Kidney capillary endothelial cell (primary cell): ENCODE measurements around the gene MYO1F.
"Not testable (repeated sequence)": the region's sequence is repeated elsewhere in the genome, so short reads cannot be mapped to it uniquely, and the experiment has no call there.

Experiments used
- DNase-seq: peaks from one replicate; pipeline ENCODE4 v3.0.0-alpha.2; 2018; ENCODE audit warnings: low spot score

Gene MYO1F

DNA sequence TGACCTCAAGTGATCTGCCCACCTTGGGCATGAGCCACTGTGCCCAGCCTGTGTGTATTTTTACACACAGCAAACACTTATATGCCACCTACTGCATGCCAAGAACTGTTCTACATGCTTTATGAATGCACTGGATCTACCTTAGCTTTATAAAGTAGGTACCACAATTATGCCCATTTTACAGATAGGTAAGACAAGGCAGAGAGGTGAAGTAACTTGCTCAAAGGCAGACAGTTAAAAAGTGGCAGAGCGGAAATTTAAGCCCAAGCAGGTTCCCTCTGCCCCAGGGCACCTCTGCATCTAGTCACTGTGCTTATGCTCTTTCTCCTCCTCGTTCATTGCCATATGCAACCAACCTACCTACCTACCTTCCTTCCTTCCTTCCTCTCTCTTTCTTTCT lies 22.8 kb upstream of the MYO1F start:
- DNase-seq, result no peak

DNA sequence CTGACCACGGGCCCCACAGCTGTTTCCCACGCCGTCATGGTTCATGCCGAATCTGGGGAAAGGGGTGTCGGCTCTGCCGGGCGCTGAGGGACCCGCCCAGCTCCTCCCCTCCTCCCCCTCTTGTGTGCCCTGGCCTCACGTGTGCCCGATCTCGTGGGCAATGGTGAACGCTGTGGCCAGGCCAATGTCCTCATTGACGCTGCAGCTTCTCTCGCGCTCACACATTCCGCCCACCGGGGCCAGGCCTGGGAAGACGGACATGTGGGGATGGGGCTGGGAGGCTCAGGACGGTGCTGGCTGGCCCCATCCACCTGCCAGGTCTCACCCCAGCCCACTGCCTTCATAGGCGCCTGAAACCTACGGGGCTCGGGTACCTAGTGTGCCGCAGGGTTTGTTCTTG lies 18.9 kb upstream of the MYO1F start:
- no peak for DNase-seq

DNA sequence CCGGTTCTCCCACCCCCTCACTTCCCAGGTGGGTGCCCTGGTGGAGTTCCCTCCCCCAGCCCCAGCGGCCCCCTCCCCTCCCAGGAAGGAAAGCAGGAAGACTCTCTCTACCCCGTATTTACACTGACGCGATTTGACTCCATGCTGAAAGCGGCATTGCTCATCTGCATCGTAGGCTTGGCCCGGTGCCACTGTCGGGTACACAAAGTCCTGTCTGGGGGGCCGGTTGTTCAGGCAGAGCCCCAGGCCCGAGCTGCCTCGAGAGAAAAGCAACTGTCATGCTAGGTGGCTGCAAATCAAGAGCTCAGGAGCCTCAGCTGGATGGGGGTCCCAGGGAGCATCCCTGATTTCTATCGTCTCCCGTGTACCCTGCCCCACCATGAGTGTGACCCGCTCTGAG lies 18.4 kb upstream of the MYO1F start:
- DNase-seq, result no peak

GRCh38 chr19:8593931-8594330 lies 16.7 kb upstream of the MYO1F start:
- DNase-seq, result no peak

DNA sequence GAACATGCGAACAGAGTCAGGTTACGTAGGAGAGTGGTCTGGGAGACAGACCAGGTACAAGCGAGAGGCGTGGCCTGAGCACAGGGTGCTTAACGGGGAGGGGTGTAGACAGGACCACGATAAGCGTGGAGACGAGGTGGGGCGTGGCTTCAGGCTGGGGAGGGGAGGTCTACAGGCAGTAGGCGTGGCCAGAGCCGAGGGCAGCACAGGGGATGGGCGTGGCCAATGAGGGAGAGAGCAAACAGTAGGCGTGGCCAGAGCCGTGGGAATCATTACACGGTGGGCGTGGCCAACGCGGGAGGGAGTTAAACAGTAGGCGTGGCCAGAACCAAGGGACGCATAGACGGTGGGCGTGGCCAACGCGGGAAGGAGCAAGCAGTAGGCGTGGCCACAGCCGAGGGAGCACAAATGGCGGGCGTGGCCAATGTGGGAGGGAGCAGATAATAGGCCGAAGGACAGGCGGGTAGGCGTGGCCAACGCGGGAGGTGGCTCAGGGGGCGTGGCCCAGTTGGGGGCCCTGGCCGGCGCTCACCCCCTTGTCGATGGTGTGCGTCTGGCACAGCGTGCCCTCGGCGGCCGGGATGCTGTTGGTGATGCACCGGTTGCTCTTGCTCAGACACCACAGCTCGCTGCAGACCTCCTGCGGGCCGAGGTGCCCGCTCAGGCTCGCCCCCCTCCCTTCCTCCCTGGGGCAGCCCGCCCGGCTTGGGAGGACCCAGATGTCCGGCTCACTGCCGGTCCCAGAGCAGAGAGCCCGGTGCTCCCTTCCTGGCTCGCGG lies 15.2 kb upstream of the MYO1F start:
- DNase-seq, result peak; percentile 99

GRCh38 chr19:8589177-8589714 lies 12.0 kb upstream of the MYO1F start:
- DNase-seq, result no peak

- DNase-seq, result no peak
Measured at GRCh38 chr19:8585894-8586750, 8.9 kb upstream of the MYO1F start.

- DNase-seq, result no peak
Measured at GRCh38 chr19:8584965-8585893, 8.0 kb upstream of the MYO1F start.

- peak; percentile 66 for DNase-seq
Measured at GRCh38 chr19:8580710-8581281, 3.6 kb upstream of the MYO1F start.

- DNase-seq, result peak; percentile 50
Measured at GRCh38 chr19:8578642-8579265, 1.5 kb upstream of the MYO1F start.

DNA sequence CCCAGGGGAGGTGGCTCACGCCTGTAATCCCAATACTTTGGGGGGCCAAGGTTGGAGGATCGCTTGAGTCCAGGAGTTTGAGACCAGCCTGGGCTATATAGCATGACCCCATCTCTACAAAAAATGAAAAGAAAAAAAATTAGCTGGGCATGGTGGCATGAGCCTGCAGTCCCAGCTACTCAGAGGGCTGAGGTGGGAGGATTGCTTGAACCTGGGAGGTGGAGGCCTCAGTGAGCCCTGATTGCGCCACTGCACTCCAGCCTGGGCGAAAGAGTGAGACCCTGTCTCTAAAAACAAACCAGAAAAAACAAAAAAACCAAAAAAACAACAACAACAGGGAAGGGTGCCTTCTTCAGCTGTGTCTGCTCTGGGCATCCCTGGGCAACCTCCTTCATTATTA lies 499 bp upstream of the MYO1F start:
- no peak for DNase-seq

GRCh38 chr19:8576273-8576993 lies 809 bp downstream of the MYO1F start:
- no peak for DNase-seq

GRCh38 chr19:8575467-8575997 lies 1.7 kb downstream of the MYO1F start:
- DNase-seq, result peak; percentile 56

DNA sequence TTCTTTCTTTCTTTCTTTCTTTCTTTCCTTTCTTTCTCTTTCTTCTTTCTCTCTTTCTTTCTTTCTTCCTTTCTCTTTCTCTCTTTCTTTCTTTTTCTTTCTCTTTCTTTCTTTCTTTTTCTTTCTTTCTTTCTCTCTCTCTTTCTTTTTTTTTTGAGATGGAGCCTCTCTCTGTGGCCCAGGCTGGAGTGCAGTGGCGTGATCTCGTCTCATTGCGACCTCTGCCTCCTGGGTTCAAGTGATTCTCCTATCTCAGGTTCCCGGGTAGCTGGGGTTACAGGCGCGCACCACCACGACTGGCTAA lies 2.7 kb downstream of the MYO1F start:
- not testable (repeated sequence) for DNase-seq

GRCh38 chr19:8573316-8573715 lies 3.9 kb downstream of the MYO1F start:
- no peak for DNase-seq

DNA sequence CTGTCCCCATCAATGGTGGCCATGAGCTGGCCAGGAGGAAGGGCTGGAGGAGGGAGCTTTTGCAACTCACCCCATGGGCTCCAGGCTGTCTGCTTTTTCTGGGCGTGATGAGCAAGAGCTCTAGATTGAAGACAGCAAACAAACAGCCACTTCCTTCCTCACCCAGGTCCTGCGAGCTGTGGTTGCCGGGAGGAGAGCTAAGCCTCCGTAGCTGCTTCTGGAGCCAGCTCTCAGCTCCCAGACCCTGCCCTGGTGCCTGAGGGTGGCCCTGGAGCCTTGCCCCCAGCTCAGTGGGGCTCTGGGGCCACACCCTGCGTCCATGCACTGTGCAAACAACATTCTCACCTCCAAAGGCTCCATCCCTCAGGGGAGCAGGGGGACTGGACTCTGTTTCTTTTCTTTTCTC lies 6.2 kb downstream of the MYO1F start:
- peak; percentile 89 for DNase-seq

DNA sequence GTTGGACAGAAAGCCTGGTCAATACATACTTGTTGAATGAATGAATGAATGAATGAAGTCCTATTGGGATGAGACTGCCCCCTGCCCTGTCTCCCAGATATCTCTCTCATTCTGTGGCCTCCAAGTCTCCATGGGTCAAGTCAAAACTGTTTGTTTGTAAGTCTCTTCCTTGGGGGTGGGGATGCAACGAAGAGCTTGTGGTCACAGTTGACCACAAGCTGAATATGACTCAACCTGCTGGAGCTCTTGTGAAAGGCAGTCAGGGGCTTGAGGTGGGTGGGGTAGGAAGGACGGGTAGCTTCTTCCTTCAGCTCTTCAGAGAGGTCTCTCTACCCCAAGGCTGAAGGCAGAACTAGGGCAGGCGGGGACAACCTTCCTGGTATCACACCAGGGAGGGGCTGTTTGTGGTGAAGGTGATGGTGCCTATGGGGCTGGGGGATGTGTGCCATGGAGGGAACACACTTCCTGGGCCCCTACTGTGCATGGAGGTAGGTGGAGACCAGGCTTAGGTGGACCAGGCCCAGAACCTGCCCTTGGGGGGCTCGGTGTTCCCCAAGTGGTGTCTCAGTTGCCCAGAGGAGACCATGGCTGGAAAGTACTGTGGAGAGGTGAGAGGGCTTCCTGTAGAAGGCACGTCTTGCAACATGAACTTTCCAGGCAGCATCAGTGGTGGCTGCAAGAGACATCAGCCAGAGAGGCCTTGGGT lies 8.0 kb downstream of the MYO1F start:
- no peak for DNase-seq

DNA sequence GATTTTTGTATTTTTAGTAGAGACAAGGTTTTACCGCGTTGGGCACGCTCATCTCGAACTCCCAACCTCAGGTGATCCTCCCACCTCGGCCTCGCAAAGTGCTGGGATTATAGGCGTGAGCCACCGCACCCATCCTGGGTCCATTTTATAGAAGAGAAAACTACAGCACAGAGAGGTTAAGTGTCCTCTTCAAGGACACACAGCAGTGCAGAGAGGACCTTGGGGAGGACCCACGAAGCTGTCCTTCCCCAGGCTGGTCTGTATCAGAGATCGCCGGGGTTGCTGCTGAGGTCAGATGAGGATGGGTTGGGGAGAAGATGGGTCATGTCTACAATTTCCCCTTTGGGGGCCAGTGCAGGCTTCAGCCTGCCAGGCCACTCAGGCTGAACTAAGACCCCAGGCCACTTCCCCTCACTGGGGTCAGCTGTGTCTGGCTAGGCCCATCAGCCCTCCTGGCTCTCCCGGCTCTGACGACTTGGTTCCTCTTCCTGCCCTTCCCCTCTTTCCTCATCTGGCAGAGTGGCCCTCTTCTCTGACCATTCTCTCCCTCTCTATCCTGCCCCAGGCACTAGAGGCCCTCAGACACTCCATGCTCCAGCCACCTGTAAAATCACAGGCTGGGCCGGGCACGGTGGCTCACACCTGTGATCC lies 9.6 kb downstream of the MYO1F start:
- no peak for DNase-seq

DNA sequence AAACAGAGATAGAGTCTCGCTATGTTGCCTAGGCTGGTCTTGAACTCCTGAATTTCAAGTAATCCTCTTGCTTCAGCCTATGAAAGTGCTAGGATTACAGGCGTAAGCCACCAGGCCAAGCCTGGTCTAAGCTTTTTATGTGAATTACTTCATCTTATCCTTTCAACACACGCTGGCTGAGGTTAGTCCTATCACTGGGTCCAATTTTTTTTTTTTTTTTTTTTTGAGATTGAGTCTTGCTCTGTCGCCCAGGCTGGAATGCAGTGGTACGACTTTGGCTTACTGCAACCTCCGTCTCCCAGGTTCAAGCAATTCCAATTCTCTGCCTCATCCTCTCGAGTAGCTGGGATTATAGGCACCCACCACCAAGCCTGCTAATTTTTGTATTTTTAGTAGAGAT lies 10.4 kb downstream of the MYO1F start:
- no peak for DNase-seq
